ENCODE data around the gene SNAP25.

Gene SNAP25

DNA sequence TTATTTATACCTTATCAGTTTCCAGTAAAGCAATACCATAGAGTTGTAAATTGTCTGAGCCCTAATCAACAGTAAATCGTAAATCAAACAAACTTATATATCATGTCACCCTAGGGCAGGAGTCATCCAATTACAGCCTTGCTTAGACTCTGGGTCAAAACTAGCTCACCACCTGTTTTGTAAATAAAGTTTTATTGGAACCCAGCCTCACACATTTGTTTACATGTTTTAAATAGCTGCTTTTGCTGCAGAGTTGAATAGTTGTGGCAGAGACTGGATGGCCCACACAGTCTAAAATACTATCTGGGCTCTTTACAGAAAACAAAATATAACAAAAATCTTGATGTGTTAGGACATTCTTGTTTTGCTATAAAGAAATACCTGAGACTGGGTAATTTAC lies 121.0 kb downstream of the SNAP25 start:
- DNase-seq, result no peak

DNA sequence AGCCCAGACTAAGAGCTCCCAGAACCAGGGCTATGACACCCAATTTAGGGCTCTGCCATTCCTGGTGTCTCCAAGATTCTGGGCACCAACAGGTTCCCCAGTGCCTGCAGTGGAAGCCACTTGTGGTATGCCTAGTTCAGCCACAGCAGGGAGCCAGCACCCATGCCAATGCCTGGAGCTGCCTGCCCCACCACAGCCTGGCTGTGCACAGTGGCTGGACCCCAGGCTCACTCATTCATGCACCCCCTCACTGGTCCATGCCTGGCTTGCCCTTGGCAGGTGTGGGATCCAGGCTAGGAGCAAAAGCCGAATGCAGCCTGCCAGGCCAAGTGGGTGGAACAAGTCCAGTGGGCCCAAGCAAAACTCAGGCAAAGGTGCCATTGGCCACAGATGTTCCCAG lies 123.5 kb downstream of the SNAP25 start:
- no peak for DNase-seq

DNA sequence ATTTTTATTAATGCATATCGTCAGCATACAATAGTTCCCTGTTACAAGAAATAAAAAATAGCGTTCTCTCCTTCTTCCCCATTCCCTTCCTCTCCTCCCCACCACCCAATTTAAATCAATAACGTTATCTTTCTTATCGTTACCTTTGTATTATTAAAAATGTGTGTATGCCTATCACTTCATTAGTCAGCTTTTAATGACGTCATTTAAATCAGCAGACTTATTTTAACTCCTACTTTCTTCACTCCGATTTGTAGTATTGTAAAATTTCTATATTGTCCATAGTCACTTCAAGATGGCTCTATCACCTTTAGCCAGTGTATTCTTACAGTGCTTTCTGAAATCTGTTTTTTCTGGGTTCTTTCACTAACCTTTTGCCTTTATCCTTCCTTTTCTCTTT lies 126.3 kb downstream of the SNAP25 start:
- DNase-seq, result no peak

DNA sequence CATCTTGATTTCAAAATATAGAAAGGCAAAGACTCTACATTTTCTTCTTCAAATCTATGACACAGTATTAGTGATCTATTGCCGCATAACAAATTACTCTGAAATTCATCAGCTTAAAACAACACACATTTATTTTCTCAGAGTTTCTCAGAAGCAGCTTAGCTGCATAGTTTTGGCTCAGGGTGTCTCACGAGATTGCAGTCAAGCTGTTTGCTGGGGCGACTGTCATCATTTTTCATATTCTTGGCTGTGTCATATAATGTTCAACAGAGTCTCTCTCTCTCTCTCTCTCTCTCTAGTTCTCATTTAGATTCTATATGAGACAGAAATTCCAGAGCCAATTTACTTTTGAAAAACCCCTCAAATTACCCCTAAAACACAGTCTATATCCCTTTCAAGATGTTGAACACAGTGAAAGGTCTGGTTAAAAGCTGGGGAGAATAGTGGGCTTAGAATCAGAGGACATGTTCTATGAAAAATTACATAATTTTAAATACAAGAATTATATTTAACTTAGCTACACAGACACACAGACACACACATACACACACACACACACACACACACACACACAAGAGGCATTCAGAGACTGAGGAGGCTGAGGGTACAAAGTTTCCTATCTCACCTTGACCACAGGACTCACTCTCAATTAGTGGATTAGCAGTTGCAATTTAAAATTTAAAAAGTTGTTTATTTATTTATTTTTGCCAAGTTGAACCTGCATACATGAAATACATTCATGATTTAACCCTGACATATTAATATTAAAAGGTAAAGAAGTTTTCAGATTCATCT lies 128.7 kb downstream of the SNAP25 start:
- no peak for DNase-seq

DNA sequence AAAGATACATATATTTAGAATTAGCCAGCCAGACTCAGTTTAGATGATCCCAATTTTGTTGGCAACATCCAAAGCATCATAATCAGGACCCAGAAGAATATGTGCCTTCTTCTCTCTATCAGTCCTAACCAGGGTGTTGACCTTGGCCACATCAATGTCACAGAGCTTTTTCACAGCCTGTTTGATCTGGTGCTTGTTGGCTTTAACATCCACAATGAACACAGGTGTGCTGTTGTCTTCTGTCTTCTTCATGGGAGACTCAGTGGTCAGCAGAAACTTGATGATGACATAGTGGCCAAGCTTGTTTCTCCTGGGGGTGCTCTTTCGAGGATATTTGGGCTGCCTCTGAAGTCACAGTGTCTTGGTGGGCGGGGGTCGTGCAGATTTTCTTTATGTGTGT lies 130.5 kb downstream of the SNAP25 start:
- no peak for DNase-seq

DNA sequence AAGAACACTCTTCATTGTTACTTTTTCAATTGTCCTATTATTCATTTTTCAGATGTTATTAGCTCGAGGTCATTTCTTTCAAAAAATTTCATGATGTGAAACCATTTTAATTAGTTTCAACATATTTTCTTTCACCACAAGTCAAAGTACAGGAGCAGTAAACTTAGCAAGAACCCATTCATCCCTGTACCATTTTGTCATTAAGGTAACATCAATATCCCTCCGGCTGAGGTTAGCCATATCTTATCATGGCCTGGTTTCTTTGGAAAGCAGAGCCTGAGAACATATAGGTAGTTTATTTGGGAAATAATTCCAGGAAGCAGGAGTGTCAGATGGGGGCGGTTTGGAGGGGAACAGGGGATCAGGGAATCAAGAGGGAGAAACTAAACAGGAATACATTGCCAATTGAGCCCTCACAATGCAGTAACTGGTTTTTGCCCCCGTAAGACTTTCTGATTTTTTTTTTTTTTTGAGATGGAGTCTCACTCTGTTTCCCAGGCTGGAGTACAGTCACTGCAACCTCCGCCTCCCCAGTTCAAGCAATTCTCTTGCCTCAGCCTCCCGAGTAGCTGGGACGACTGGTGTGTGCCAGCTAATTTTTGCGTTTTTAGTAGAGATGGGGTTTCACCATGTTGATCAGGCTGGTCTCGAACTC lies 131.7 kb downstream of the SNAP25 start:
- DNase-seq, result no peak

DNA sequence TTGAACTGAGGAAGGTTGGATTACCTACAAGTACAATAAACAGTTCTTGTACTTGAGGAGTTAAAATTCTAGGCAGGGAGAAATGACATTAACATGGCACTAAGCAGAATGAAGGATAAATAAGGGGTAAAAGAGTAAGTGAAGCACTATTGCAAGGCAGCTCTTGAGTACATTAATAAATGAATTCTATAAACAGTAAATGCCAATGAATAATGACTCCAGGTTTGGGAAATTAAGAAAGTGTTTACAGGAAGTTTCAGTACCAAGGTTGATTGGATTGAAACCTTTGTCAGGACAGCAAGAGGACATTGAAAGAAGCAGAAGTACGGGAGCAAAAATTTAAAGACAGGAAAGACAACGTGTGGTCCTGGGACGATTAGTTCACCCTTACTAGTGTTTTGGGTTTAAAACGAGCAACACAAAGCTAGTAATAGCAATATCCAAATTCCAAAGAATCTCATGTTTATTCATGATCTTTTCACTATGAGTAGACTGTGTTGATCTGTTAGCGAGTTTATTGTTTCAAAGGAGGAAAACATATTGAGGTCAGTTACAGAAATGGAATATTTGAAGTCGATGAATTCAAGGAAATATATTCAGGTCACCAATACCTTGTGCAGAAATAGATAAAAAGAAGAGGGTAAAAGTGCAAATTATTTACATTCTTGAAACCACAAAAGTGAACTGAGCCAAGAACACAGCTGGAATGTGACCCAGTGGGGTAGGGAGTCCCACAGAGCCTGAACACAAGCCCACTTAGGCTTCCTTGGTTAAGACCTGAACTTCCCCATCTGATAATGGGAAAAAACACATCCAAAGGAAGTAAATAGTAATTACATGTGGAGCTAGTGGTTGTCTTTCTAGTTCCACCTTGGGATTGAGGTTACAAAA lies 134.5 kb downstream of the SNAP25 start:
- no peak for DNase-seq

DNA sequence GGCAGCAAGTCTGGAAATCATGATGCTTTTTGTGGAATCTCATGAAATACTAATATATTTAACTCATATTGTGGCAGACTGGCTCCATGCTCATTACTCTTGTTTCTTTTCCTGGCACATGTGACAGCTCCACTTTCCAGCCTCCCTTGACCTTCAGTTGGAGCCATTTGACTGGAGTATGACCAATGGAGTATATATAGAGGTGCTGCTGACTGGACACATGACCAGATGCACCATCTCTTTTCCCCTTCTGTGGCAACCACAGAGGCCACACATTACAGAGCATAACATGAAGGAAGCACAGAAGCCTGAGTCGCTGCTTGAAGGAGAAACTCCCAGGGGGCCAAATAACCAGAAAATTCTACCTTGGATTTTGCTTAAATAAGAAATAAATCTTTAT lies 138.0 kb downstream of the SNAP25 start:
- no peak for DNase-seq

Measured in NCI-H1436 (cell line).